ENCODE results near the gene BSPRY.
"Not testable (repeated sequence)": the region's sequence is repeated elsewhere in the genome, so short reads cannot be mapped to it uniquely, and the experiment has no call there.

The BSPRY gene

DNA sequence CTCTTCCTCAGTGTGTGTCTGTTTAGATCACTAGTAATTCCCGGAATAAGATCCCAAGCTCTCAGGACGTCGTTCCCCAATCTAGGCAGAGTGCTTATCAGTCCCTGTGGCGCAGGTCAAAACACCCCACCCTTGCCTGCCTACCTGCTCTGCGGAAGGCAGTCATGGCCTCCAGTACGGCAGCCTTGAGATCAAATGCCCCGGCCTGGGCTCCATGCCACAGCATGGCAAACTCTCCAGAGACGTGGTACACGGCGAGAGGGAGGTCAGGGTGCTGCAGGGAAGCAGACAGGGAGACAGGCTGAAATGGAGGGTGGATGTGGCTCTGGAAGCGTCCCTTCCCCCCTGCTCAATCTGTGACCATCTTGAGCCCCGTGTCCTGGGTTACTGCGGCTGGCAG is 39.5 kb downstream of the BSPRY start:
- no peak for ATAC-seq
- Mint-ChIP-seq H3K36me3 (ENCODE audit: low read depth) (peaks cover 9% of the 10 kb centered on the region), H3K27ac (no peak overlapping the region), H3K4me1 (no peaks in the 10 kb centered on the region), H3K27me3 (no peaks in the 10 kb centered on the region), H3K9me3 (no peaks in the 10 kb centered on the region), H3K4me3 (no peak overlapping the region)
- no peak for DNase-seq

DNA sequence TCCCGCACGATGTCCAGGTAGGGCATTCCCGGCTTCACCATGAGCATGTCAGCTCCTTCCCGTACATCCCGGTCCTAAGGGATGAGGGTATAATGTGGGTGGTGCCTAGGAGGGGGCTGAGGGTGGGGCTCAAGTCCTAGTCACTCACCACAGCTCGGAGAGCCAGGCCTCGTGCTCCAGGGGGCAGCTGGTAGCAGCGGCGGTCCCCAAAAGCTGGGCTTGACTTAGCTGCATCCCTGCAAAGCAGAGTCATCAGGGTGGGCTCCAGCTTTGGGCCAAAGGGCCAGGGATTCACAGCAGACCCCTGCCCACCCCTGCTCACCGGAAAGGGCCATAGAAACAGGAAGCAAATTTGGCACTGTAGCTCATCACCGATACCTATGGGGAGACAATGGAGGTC is 40.1 kb downstream of the BSPRY start:
- peaks cover 9% of the 10 kb centered on the region for H3K36me3 Mint-ChIP-seq (ENCODE audit: low read depth)

DNA sequence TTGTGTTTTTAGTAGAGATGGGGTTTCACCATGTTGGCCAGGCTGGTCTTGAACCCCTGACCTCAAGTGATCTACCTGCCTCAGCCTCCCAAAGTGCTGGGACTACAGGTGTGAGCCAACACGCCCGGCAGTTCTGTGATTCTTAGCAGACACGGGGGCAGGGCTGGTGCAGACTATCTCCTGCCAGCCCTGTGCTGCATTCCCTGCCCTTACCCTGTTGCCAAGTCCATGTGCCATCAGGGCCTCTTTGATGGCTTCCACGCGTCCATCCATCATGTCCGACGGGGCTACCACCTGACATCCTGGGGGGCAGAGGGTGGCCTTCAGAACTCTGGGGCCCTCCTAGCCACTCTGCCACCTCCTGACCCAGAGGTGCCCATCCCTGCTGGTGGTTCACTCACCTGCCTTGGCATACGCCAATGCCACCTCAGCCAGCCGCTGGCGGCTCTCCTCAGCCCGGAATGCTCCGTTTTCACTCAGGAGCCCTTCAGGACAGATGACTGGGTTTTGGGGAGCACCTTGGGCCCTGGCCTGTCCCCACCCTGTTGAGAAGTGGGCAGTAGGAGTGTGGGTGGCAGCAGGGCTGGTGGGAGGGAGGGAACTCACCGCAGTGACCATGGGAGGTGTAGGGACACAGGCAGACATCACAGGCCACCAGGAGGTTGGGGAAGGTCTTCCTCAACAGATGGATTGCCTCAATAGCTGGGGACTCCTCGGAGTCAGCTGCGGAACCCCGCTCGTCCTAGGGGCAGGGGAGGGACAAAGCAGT is 41.0 kb downstream of the BSPRY start:
- peaks cover 9% of the 10 kb centered on the region for H3K36me3 Mint-ChIP-seq (ENCODE audit: low read depth)
- H3K27me3 Mint-ChIP-seq: no peaks in the 10 kb centered on the region
- DNase-seq (no peak), ATAC-seq (no peak)
- no peaks in the 10 kb centered on the region for H3K9me3 Mint-ChIP-seq
- H3K4me1 Mint-ChIP-seq: no peaks in the 10 kb centered on the region
- H3K27ac Mint-ChIP-seq: no peak overlapping the region
- no peak overlapping the region for H3K4me3 Mint-ChIP-seq

More for the DNA sequence above, 40.1 kb downstream of the BSPRY start:
- H3K9me3 Mint-ChIP-seq: no peaks in the 10 kb centered on the region
- H3K4me1 Mint-ChIP-seq: no peaks in the 10 kb centered on the region
- DNase-seq (no peak), ATAC-seq (no peak)
- H3K4me3 Mint-ChIP-seq: no peak overlapping the region
- no peaks in the 10 kb centered on the region for H3K27me3 Mint-ChIP-seq
- no peak overlapping the region for H3K27ac Mint-ChIP-seq

DNA sequence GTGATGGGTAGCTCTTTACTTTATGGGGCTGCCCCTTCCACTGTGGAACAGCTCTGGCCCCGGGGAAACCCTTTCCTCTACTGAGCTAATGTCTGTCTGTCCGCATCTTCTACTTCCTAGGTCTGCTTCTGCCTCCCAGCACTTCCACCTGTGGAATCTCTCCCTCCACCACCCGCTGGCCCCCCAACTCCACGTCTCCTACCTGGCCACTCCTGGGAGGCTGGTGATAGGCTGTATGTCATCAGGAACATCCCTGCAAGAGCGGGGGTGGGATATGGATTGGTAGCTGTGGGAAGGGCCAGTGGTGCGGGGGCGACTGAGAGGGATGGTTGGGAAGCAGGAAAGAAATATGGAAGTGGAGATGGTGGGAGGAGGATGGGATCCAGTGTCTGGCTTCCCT is 42.6 kb downstream of the BSPRY start:
- no peak for ATAC-seq
- no peak overlapping the region for H3K27ac Mint-ChIP-seq
- no peak overlapping the region for H3K4me3 Mint-ChIP-seq
- peaks cover 5% of the 10 kb centered on the region for H3K36me3 Mint-ChIP-seq (ENCODE audit: low read depth)
- no peaks in the 10 kb centered on the region for H3K4me1 Mint-ChIP-seq
- DNase-seq: no peak
- H3K27me3 Mint-ChIP-seq: no peaks in the 10 kb centered on the region
- no peaks in the 10 kb centered on the region for H3K9me3 Mint-ChIP-seq

DNA sequence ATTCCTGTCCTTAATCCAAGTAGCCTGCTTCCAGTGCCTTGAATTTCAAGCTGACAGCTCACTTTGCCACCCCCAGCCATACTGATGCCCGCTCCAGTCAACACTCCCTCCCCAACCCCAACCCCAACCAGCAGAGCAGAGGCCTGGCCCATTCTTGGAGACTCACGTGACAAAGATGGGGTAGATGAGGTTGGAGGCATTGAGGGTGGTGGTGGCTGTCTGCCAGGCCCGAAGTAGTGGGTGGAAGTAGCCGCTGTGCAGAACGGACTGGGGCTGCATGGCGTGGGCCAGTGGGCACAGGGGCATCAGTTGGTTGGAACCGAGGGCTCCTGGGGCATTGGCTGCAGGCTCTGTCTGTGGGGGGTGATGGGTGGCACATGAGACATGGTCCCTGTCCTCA is 43.9 kb downstream of the BSPRY start:
- H3K27ac Mint-ChIP-seq: no peak overlapping the region
- H3K4me1 Mint-ChIP-seq: no peaks in the 10 kb centered on the region
- H3K27me3 Mint-ChIP-seq: no peaks in the 10 kb centered on the region
- H3K4me3 Mint-ChIP-seq: no peak overlapping the region
- no peaks in the 10 kb centered on the region for H3K9me3 Mint-ChIP-seq
- DNase-seq (no peak), ATAC-seq (no peak)
- peaks cover 3% of the 10 kb centered on the region for H3K36me3 Mint-ChIP-seq (ENCODE audit: low read depth)

DNA sequence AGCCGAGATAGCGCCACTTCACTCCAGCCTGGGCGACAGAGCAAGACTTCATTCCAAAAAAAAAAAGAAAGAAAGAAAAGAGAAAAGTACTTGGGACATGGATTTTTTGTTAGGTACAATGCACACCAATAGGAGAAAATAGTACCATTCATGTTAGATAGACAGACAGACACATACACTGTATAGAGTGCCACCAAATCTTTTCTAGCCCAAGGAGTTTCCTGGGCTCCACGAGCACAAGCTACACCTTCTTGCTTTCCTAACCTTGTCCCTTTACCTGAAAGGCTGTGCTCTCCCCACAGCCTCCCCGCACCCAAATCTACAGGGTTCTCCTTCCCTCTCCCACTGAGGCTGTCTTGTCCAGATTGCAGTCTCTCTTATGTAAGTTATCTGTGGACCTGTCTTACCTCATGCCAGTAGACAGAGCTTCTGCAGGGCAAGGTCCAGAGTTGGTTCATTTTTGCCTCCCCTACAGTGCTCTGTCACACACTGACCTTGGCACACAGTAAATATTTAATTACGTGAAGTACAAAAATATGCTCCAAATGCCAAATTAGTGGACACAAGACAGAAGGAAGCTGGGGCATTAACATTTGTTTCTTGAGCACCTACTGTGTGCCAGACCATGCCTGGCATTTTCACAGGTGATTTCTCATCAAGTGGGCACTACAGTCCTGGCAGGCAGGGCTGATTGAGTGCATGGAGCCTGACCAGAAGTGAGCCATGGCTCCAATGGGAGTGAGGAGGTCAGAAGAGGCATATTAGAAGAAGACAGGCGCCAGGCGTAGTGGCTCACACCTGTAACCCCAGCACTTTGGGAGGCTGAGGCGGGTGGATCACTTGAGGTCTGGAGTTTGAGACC is 45.9 kb downstream of the BSPRY start:
- Mint-ChIP-seq H3K36me3 (ENCODE audit: low read depth) (peaks cover 3% of the 10 kb centered on the region), H3K4me1 (peaks cover 13% of the 10 kb centered on the region), H3K27me3 (no peaks in the 10 kb centered on the region), H3K4me3 (no peak overlapping the region), H3K27ac (no peak overlapping the region), H3K9me3 (no peaks in the 10 kb centered on the region)
- ATAC-seq: no peak
- no peak for DNase-seq

DNA sequence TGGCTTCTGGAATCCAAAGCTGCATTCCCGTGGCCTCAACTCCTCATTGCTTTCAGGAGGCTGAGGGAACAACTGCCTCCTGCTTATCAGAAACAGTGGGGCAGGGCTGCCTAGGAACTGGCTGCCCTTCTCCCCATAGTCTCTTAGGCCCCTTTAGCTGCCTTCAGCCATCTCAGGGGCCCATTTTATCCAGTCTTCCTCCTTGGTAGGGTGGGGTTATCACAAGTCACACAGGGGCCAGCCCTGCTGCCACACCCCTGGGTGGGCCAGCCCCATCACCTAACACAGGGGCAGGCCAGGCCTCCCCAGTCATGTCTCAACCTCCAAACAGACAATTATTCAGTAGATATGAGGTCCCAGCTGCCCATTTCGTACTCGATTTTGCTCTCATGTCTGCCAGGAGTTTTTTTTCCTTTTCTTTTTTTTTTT is 47.9 kb downstream of the BSPRY start:
- ATAC-seq: no peak
- no peak overlapping the region for H3K4me3 Mint-ChIP-seq
- H3K36me3 Mint-ChIP-seq (ENCODE audit: low read depth): peaks cover 3% of the 10 kb centered on the region
- no peak for DNase-seq
- H3K27ac Mint-ChIP-seq: no peak overlapping the region
- H3K27me3 Mint-ChIP-seq: no peaks in the 10 kb centered on the region
- H3K4me1 Mint-ChIP-seq: peaks cover 21% of the 10 kb centered on the region
- H3K9me3 Mint-ChIP-seq: no peaks in the 10 kb centered on the region

DNA sequence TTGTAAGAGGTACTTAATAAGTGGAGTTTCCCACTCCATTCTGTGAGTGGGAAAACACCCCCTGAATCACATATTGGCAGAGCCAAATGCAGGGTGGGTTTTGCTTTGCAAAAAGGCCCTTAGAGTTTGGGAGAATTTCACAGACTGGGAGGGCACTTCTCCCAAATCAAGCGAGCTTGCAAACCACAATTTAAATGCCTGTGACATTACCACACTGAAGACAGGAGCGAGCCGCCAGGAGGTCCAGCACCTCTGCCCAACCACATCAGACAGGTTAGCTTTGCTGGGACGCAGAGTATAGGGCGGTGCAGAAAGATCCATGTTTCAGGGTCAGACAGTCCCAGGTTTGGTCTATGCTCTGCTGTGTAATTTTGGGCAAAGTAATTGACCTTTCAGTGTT is 49.5 kb downstream of the BSPRY start:
- no peak overlapping the region for H3K27ac Mint-ChIP-seq
- H3K9me3 Mint-ChIP-seq: no peaks in the 10 kb centered on the region
- H3K36me3 Mint-ChIP-seq (ENCODE audit: low read depth): no peaks in the 10 kb centered on the region
- no peaks in the 10 kb centered on the region for H3K27me3 Mint-ChIP-seq
- peaks cover 21% of the 10 kb centered on the region for H3K4me1 Mint-ChIP-seq
- no peak overlapping the region for H3K4me3 Mint-ChIP-seq
- DNase-seq (no peak), ATAC-seq (no peak)

DNA sequence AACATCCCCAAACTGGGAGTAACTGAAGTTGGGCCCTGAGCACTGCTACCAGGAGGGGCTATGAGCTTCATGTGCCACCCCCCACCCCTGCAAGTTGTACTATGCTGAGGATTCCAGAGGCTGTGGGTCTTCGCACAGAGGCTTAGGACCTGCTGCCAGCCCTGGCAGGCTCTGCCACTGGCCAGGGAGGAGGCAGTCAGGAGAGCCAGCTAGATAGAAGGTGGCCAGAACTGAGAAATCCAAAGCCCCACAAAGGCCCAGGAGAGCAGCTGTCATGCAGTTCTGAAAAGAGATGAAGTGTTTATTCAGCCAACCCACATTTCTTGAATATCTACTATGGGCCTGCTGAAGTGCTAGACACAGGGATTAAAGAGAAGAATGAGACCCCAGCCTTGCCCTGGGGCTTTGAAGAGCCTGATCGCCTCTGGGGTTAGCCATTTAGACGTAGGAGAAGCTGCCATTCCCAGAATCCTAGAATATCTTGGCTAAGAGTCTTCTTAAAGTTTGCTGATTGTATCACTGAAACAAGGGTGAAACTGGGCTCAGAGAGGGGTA is 50.4 kb downstream of the BSPRY start:
- H3K9me3 Mint-ChIP-seq: no peaks in the 10 kb centered on the region
- peak overlapping the region; percentile 31 for H3K27ac Mint-ChIP-seq
- H3K4me1 Mint-ChIP-seq: peaks cover 21% of the 10 kb centered on the region
- peak overlapping the region; percentile 89 for H3K4me3 Mint-ChIP-seq
- no peaks in the 10 kb centered on the region for H3K36me3 Mint-ChIP-seq (ENCODE audit: low read depth)
- DNase-seq (no peak), ATAC-seq (no peak)
- H3K27me3 Mint-ChIP-seq: no peaks in the 10 kb centered on the region

DNA sequence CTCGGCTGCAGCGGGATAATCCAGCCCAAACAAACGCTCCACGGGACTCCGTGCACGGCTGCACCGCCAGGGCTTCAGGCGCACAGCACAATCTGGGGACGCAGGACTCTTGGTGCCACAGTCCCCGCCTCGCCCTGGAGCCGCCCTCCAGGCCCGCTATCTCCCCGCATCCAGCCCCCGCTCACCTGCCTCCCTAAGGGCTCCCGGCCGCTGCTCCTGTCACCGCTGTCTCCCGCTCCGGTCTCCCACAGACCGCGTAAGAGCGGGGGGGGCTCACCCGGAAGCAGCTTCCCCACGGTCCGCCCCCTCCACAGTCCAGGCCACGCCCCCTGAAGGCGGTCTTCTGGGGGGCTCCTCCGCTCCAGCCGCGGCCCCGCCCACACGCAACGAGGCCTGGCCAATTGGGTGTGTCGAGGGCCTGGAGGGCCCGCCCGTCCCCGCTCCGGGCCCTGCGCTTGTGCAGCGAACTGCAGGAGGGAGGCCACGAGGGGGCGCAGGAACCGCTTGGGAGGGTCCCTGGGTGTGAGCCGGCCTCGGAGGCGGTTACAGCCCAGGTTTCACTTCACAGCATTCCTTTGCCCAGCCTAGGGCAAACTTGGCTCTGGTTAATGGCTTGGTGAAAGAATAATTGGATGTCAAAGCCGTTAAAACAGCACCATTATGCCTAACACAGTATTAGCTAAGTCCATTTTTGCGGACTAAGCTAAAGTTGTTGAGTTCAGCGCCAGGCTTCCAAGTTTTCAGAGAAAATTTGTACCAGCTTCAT is 51.9 kb downstream of the BSPRY start, which contains the start of gene ALAD:
ALAD (minus strand) TSS at position 258 of the 766 bp plus-strand sequence. CDS start 7,725 bp downstream, outside the sequence.
- peaks cover 21% of the 10 kb centered on the region for H3K4me1 Mint-ChIP-seq

DNA sequence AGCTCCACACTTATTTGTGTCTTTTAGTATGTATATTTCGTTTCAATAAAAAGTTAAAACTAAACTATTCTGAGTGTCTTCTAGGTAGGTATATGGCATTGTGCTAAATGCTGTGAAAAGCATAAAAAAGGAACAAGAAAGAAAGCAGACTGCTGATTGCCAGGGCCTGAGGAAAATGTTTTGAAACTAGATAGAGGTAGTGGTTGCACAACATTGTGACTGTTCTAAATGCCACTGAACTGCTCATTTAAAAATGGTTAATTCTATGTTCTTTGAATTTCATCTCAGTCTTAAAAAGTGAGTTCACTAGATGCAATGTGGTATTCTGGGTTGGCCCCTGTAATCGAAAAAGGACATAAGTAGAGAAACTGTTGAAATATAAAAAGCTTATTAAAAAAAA is 54.3 kb downstream of the BSPRY start:
- Mint-ChIP-seq H3K27me3 (no peaks in the 10 kb centered on the region), H3K36me3 (ENCODE audit: low read depth) (peaks cover 17% of the 10 kb centered on the region), H3K4me1 (peaks cover 40% of the 10 kb centered on the region), H3K27ac (no peak overlapping the region), H3K4me3 (no peak overlapping the region), H3K9me3 (no peaks in the 10 kb centered on the region)
- ATAC-seq (no peak), DNase-seq (no peak)

More for the DNA sequence above, 51.9 kb downstream of the BSPRY start, which contains the start of gene ALAD:
- no peaks in the 10 kb centered on the region for H3K9me3 Mint-ChIP-seq
- peak within 1 kb of the TSS; percentile 89 for H3K4me3 Mint-ChIP-seq
- H3K27ac Mint-ChIP-seq: peak within 1 kb of the TSS; percentile 81
- ATAC-seq: peak; percentile 98
- H3K27me3 Mint-ChIP-seq: no peaks in the 10 kb centered on the region
- DNase-seq: peak; percentile 100
- no peaks in the 10 kb centered on the region for H3K36me3 Mint-ChIP-seq (ENCODE audit: low read depth)

DNA sequence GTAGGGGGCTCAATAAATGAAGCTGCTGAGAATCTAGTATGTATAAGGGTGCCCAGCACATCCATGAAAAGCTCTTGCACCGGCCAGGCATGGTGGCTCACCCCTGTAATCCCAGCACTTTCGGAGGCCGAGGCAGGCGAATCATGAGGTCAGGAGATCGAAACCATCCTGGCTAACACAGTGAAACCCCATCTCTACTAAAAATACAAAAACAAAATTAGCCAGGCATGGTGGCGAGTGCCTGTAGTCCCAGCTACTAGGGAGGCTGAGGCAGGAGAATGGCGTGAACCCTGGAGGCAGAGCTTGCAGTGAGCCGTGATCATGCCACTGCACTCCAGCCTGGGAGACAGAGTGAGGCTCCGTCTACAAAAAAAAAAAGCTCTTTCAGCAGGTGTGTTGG is 57.0 kb downstream of the BSPRY start:
- not testable (repeated sequence) for H3K9me3 Mint-ChIP-seq, H3K27me3 Mint-ChIP-seq, H3K27ac Mint-ChIP-seq, DNase-seq, H3K4me3 Mint-ChIP-seq, ATAC-seq
- H3K36me3 Mint-ChIP-seq (ENCODE audit: low read depth): peaks cover 37% of the 10 kb centered on the region
- H3K4me1 Mint-ChIP-seq: peaks cover 44% of the 10 kb centered on the region

DNA sequence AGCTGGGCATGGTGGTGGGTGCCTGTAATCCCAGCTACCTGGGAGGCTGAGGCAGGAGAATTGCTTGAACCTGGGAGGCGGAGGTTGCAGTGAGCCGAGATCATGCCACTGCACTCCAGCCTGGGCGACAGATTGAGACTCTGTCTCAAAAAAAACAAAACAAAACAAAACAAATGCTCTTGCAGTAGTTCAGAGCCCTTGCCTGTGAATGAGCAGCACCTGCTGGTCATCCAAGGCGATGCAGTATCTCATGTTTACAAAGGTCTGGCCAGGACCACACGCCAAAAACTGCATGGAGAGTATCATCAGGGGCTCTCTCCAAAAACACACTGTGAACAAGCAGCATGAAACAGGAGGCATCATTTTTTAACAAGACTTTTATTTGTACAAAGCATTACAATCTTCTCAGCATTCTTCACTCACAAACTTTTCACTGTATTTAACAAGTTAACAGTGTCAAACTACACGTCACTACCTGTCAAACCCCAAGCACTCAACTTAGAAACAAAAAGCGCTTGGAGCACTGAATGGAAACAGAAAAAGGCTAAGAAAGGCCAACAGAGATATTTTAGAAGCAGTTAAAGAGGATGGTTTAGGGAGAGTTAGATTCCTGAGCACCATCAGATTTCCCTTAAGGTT is 57.7 kb downstream of the BSPRY start:
- not testable (repeated sequence) for H3K9me3 Mint-ChIP-seq, ATAC-seq, H3K27me3 Mint-ChIP-seq
- Mint-ChIP-seq H3K36me3 (ENCODE audit: low read depth) (peaks cover 37% of the 10 kb centered on the region), H3K27ac (peak overlapping the region; percentile 100), H3K4me1 (peaks cover 42% of the 10 kb centered on the region), H3K4me3 (peak overlapping the region; percentile 22)
- peak; percentile 46 for DNase-seq

DNA sequence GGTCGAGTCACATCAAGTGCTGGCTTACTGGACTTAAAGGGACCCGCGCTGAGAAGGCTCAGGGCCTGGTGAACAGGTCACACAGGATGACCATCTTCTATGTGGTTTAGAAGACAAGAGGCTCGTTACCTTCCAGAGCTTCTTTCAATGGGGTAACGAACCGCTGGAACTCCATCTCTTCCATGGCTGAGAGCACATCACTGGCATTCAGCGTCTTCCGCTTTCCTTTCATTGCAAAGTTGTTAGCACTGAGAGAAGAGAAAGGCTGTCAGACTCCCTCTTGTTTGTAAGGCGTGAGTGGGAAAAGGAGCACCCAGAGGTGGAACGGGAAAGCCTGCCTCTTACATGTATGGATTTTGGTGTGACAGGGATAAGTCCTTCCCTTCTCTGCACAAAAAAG is 60.1 kb downstream of the BSPRY start:
- H3K36me3 Mint-ChIP-seq (ENCODE audit: low read depth): peaks cover 37% of the 10 kb centered on the region
- H3K9me3 Mint-ChIP-seq: no peaks in the 10 kb centered on the region
- ATAC-seq: no peak
- H3K27ac Mint-ChIP-seq: peak overlapping the region; percentile 100
- peaks cover 3% of the 10 kb centered on the region for H3K27me3 Mint-ChIP-seq
- peak overlapping the region; percentile 95 for H3K4me3 Mint-ChIP-seq
- peaks cover 45% of the 10 kb centered on the region for H3K4me1 Mint-ChIP-seq
- DNase-seq: no peak
